Activated T-cell treated with anti-CD3 and anti-CD28 coated beads, Interleukin-2, amount 50 U/mL, for 4 hours (primary cell): ENCODE measurements around the gene CPAMD8. TPM values are rescaled to one million over a fixed set of nuclear protein-coding genes. Genes with fewer than 3 reads are reported as not detected.

Source experiments
- ATAC-seq, 2 donors: fragments of 200-7000 bp; cut with Tn5 transposase; one replicate each; pipeline ENCODE4 v1.10.0; 2021
- DNase-seq: peaks from one replicate; pipeline ENCODE4 v3.0.0-alpha.2; 2020
- H3K27me3 Mint-ChIP-seq: one replicate; pipeline ENCODE4 v1.8.0; 2021; ENCODE audit warnings: low read depth, mixed read lengths
- H3K36me3 Mint-ChIP-seq: one replicate; pipeline ENCODE4 v1.8.0; 2022; ENCODE audit warnings: mixed read lengths; ENCODE audit not compliant: insufficient read depth
- H3K4me1 Mint-ChIP-seq: one replicate; pipeline ENCODE4 v1.8.0; 2021; ENCODE audit warnings: low read depth, mixed read lengths
- H3K4me3 Mint-ChIP-seq: one replicate; pipeline ENCODE4 v1.8.0; 2021; ENCODE audit warnings: mild to moderate bottlenecking, moderate library complexity, mixed read lengths
- H3K9me3 Mint-ChIP-seq: one replicate; pipeline ENCODE4 v1.8.0; 2021; ENCODE audit warnings: mixed read lengths
- total RNA-seq, 3 donors: library from RNA; stranded (reverse); gene quantifications; one replicate each; pipeline ENCODE4 v1.2.1, GENCODE V29; 2021

Gene CPAMD8
- total RNA-seq, 3 donors from 2014 or later: 0.18 to 0.37 TPM; not detected in 1

DNA sequence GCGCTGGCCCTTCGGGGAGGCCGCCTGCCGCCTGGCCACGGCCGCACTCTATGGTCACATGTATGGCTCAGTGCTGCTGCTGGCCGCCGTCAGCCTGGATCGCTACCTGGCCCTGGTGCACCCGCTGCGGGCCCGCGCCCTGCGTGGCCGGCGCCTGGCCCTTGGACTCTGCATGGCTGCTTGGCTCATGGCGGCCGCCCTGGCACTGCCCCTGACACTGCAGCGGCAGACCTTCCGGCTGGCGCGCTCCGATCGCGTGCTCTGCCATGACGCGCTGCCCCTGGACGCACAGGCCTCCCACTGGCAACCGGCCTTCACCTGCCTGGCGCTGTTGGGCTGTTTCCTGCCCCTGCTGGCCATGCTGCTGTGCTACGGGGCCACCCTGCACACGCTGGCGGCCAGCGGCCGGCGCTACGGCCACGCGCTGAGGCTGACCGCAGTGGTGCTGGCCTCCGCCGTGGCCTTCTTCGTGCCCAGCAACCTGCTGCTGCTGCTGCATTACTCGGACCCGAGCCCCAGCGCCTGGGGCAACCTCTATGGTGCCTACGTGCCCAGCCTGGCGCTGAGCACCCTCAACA lies 136.6 kb downstream of the CPAMD8 start:
- Mint-ChIP-seq H3K27me3 (peaks cover 29% of the 10 kb centered on the region), H3K4me3 (no peak overlapping the region), H3K4me1 (peaks cover 15% of the 10 kb centered on the region), H3K9me3 (no peaks in the 10 kb centered on the region), H3K36me3 (no peaks in the 10 kb centered on the region)
- DNase-seq: no peak
- ATAC-seq: no peak

DNA sequence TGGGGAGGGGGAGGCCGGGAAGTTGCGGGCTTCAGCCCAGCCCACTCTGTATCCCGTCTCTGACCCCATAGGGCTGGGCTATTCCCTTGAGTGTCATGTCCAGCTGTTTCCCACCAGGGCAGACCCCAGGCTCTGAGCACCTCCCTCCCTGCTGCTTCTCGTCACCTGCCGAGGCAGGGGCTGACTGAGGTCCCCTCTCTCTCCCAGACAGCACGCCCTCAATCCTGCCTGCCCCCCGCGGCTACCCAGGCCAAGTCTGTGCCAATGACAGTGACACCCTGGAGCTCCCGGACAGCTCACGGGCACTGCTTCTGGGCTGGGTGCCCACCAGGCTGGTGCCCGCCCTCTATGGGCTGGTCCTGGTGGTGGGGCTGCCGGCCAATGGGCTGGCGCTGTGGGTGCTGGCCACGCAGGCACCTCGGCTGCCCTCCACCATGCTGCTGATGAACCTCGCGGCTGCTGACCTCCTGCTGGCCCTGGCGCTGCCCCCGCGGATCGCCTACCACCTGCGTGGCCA lies 137.2 kb downstream of the CPAMD8 start:
- ATAC-seq (no peak), DNase-seq (no peak)
- peaks cover 14% of the 10 kb centered on the region for H3K4me1 Mint-ChIP-seq
- H3K27me3 Mint-ChIP-seq: peaks cover 24% of the 10 kb centered on the region
- no peaks in the 10 kb centered on the region for H3K9me3 Mint-ChIP-seq
- no peaks in the 10 kb centered on the region for H3K36me3 Mint-ChIP-seq
- H3K4me3 Mint-ChIP-seq: no peak overlapping the region

GRCh38 chr19:16888629-16889365 lies 137.8 kb downstream of the CPAMD8 start, which contains the start of gene F2RL3:
Gene F2RL3 (plus strand): TSS chr19:16888999. CDS start chr19:16889190, 191 bp downstream.
- Mint-ChIP-seq H3K4me1 (peaks cover 11% of the 10 kb centered on the region), H3K4me3 (no peak within 1 kb of the TSS), H3K9me3 (no peaks in the 10 kb centered on the region), H3K36me3 (no peaks in the 10 kb centered on the region), H3K27me3 (peaks cover 18% of the 10 kb centered on the region)
- no peak for DNase-seq
- peak; percentile 17 to 28 for ATAC-seq

- no peak overlapping the region for H3K4me3 Mint-ChIP-seq
- peaks cover 6% of the 10 kb centered on the region for H3K4me1 Mint-ChIP-seq
- no peak for ATAC-seq
- H3K27me3 Mint-ChIP-seq: peaks cover 13% of the 10 kb centered on the region
- no peak for DNase-seq
- H3K9me3 Mint-ChIP-seq: peaks cover 6% of the 10 kb centered on the region
- no peaks in the 10 kb centered on the region for H3K36me3 Mint-ChIP-seq
Measured at GRCh38 chr19:16887353-16888265, 139.0 kb downstream of the CPAMD8 start.

DNA sequence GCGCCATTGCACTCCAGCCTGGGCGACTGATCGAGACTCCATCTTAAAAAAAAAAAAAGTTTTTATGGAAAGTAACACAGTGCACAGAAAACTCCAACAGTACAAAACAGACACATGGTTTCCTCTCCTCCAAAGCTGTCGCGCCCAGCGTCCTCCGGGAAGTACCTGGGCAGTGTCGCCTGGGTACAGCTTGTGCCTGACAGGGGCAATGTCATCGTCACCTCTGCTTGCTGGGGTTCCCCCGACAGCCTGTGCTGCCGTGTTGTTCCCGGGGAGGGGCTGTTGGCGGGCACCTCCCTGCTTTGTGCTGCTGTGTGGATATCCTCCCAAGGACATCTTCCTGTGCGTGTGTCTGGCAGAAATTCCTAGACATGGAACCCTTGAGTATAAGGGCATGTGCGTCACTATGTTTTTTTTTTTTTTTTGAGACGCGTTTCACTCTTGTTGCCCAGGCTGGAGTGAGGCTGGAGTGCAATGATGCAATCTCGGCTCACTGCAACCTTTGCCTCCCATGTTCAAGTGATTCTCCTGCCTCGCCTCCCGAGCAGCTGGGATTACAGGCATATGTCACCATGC lies 140.2 kb downstream of the CPAMD8 start:
- peaks cover 6% of the 10 kb centered on the region for H3K27me3 Mint-ChIP-seq
- H3K4me3 Mint-ChIP-seq: no peak overlapping the region
- H3K36me3 Mint-ChIP-seq: peaks cover 2% of the 10 kb centered on the region
- peaks cover 15% of the 10 kb centered on the region for H3K9me3 Mint-ChIP-seq
- peaks cover 6% of the 10 kb centered on the region for H3K4me1 Mint-ChIP-seq
- no peak for ATAC-seq
- DNase-seq: no peak

DNA sequence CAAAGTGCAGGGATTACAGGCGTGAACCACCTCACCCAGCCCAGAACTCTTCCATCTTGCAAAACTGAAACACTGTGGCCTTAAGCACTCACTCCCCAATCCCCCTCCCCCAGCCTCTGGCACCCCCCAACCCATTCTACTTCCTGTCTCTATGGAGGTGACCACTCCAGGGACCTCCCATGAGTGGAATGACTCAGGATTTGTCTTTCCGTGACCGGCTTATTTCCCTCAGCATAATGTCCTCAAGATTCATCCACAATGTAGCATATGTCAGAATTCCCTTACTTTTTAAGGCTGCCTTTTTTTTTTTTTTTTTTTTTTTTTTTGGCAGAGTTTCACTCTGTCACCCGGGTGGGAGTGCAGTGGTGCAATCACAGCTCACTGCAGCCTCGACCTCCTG lies 141.4 kb downstream of the CPAMD8 start:
- H3K9me3 Mint-ChIP-seq: peaks cover 15% of the 10 kb centered on the region
- no peak for ATAC-seq
- H3K4me1 Mint-ChIP-seq: peaks cover 6% of the 10 kb centered on the region
- no peak for DNase-seq
- peaks cover 7% of the 10 kb centered on the region for H3K36me3 Mint-ChIP-seq
- H3K4me3 Mint-ChIP-seq: no peak overlapping the region
- H3K27me3 Mint-ChIP-seq: peaks cover 4% of the 10 kb centered on the region

DNA sequence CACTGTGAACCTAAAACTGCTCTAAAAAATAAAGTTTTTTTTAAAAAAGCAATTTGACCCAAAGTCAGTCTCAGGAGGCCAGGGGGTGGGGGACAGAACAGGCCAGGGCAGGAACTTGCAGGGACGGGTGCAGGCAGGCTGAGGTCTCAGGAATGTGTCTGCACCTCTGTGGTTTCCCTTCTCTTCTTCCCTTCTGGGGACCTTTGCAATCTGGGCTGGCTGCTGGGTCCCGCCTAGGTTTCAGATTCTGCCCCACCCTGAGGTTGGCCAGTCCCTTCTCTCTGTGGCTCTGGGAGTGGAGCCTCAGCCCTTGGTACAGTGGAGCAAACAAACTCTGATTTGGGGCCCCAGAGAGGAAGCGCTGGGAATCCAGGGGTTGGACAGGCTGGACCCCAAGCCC lies 143.1 kb downstream of the CPAMD8 start:
- ATAC-seq (no peak), DNase-seq (no peak)
- Mint-ChIP-seq H3K4me3 (no peak overlapping the region), H3K9me3 (peaks cover 15% of the 10 kb centered on the region), H3K27me3 (peaks cover 2% of the 10 kb centered on the region), H3K4me1 (peaks cover 2% of the 10 kb centered on the region), H3K36me3 (peaks cover 18% of the 10 kb centered on the region)

DNA sequence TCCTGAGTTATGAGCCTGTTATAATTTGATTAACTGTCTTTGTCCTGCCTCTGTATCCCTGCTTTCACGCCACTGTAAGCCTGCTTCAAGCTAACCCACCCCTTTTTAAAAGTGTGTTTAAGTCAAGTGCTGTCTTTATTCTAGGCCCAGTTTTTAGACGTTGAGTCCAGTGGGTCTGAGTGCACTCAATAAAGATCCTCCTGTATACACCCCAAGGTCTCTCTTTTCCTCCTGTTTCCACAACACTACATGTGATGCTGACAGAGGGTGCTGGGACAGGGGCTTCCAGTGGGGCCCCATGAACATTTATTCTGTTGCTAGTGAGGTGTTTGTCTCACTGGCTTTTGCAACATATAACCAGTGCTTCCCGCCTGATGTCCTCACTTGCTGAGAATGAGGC lies 144.5 kb downstream of the CPAMD8 start:
- ATAC-seq (no peak), DNase-seq (no peak)
- Mint-ChIP-seq H3K36me3 (peaks cover 23% of the 10 kb centered on the region), H3K4me1 (no peaks in the 10 kb centered on the region), H3K4me3 (no peak overlapping the region), H3K27me3 (no peaks in the 10 kb centered on the region), H3K9me3 (peaks cover 15% of the 10 kb centered on the region)

DNA sequence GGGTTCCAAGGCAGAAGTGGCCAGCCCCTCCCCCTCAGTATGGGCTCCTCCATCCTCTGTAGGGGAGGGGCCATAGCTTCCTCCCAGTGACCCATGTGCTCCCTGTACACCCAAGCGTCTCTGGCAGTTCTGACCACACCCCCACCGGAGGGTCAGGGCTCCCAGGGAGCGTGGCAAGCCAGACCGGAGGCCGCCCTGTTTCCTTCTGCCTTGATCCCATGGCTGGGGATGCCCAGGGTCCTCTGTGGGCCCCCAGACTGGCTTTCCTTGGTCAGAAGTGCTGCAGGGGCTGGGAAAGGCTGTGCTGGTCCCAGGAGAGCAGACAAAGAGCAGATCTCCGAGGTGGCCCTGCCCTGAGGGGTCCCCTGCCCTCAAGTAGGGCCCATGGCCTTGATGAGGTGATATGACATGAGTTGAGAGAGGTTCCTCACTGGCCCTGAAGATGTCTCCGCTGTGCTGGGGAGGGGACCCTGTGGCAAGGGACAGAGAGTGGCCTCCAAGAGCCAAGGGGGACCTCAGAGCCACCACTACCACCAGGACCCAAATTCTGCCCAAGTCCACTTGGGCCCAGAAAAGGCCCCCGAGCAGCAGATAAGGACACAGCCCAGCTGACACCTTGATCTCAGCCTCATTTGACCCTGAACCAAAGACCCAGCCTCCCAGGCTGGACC lies 145.6 kb downstream of the CPAMD8 start:
- Mint-ChIP-seq H3K36me3 (peaks cover 24% of the 10 kb centered on the region), H3K4me1 (no peaks in the 10 kb centered on the region), H3K27me3 (no peaks in the 10 kb centered on the region), H3K9me3 (peaks cover 15% of the 10 kb centered on the region), H3K4me3 (no peak overlapping the region)
- ATAC-seq (no peak), DNase-seq (no peak)

DNA sequence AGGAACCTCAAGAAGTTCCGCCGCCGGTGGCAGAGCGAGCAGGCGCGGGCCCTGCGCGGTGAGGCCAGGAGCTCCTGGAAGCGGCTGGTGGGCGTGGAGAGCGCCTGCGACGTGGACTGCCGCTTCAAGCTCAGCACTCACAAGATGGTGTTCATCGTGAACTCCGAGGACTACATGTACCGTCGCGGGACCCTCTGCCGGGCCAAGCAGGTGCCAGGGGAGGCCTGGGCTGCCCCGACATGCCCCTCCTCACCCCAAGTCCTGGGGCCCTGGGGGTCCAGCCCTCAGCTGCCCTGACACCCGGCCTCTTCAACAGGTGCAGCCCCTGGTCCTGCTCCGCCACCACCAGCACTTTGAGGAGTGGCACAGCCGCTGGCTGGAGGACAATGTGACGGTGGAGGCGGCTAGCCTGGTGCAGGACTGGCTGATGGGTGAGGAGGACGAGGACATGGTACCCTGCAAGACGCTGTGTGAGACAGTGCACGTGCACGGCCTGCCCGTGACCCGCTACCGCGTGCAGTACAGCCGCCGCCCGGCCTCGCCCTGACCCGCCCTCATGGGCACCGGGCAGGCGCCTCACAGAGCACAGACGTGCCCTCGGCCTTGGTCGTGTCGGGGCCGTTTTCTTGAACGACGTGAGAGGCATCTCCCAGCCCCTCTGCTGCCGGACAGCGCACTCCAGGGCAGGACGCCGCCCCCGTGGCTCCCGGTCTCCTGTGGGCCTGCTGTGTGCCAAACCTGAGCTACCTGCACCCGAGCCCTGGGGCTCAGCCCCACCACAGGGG lies 148.2 kb downstream of the CPAMD8 start:
- H3K36me3 Mint-ChIP-seq: peaks cover 36% of the 10 kb centered on the region

GRCh38 chr19:16877581-16877980 lies 149.0 kb downstream of the CPAMD8 start:
- H3K9me3 Mint-ChIP-seq: peaks cover 8% of the 10 kb centered on the region
- no peaks in the 10 kb centered on the region for H3K27me3 Mint-ChIP-seq
- peaks cover 9% of the 10 kb centered on the region for H3K4me1 Mint-ChIP-seq
- H3K36me3 Mint-ChIP-seq: peaks cover 36% of the 10 kb centered on the region
- DNase-seq (no peak), ATAC-seq (no peak)
- no peak overlapping the region for H3K4me3 Mint-ChIP-seq

More for the DNA sequence above, 148.2 kb downstream of the CPAMD8 start:
- DNase-seq: no peak
- Mint-ChIP-seq H3K4me1 (peaks cover 9% of the 10 kb centered on the region), H3K4me3 (no peak overlapping the region), H3K27me3 (no peaks in the 10 kb centered on the region), H3K9me3 (peaks cover 15% of the 10 kb centered on the region)
- ATAC-seq: no peak

DNA sequence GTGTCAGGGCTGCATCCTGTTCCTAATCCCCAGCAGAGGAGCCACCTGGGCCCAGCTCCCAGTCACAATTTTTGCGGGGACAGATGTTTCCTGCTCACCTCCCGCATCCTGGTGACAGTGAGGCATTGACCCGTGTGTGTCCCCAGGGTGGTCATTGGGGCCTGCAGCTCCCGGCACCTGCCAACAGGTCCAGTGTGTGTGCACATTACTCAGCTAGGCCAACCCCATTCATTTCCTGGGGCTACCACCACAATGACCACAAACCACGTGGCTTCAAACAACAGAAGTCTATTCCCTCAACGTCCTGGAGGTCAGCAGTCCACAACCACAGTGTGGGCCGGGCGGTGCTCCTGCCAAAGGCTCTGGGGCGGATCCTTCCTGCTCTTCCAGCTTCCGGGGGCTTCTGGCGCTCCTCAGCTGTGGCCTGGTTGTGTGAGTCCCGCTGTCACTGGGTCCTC lies 149.7 kb downstream of the CPAMD8 start:
- DNase-seq (no peak), ATAC-seq (no peak)
- Mint-ChIP-seq H3K36me3 (peaks cover 36% of the 10 kb centered on the region), H3K4me3 (no peak overlapping the region), H3K9me3 (peaks cover 2% of the 10 kb centered on the region), H3K4me1 (peaks cover 9% of the 10 kb centered on the region), H3K27me3 (no peaks in the 10 kb centered on the region)
